GM12864 (cell line): ENCODE results near the gene CEP63.
"Not testable (repeated sequence)": the region's sequence is repeated elsewhere in the genome, so short reads cannot be mapped to it uniquely, and the experiment has no call there.

Experiments used
- DNase-seq: peaks from one replicate; pipeline ENCODE4 v3.0.0-alpha.2; 2011; ENCODE audit warnings: low read depth
- H3K4me3 ChIP-seq: 2 replicates; pipeline ENCODE4 v1.5.1; 2011; ENCODE audit warnings: mild to moderate bottlenecking, low read depth, low read length, control low read depth
- TF ChIP-seq, protein P1 (sequence below): IDR thresholded peaks from 2 replicates; pipeline ENCODE4 v1.5.1; 2011; ENCODE audit warnings: low read depth, mild to moderate bottlenecking, moderate library complexity, low read length, control low read depth, inconsistent platforms; ENCODE audit errors: missing control alignments

CEP63 gene

DNA sequence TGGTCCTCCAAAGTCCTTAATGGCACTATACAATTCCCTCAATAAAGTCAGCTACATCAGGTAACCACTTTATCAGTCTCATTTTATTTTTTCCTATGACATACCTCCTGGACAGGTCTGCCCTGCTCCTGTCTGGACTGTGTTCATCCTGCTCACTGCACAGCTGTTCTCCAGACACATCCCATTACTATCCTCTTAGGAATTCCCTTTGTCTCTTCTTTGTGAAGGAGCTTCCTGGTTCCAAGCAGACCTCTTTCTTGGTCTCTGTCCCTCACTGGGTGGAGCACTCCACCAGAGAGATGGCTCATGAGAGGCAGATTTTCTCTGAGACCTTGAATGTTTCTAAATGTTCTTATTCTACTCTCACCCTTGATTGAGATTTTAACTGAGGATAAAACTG is 104.9 kb downstream of the CEP63 start:
- TF ChIP-seq, protein P1, sequence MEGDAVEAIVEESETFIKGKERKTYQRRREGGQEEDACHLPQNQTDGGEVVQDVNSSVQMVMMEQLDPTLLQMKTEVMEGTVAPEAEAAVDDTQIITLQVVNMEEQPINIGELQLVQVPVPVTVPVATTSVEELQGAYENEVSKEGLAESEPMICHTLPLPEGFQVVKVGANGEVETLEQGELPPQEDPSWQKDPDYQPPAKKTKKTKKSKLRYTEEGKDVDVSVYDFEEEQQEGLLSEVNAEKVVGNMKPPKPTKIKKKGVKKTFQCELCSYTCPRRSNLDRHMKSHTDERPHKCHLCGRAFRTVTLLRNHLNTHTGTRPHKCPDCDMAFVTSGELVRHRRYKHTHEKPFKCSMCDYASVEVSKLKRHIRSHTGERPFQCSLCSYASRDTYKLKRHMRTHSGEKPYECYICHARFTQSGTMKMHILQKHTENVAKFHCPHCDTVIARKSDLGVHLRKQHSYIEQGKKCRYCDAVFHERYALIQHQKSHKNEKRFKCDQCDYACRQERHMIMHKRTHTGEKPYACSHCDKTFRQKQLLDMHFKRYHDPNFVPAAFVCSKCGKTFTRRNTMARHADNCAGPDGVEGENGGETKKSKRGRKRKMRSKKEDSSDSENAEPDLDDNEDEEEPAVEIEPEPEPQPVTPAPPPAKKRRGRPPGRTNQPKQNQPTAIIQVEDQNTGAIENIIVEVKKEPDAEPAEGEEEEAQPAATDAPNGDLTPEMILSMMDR: no peak
- no peak overlapping the region for H3K4me3 ChIP-seq
- no peak for DNase-seq

DNA sequence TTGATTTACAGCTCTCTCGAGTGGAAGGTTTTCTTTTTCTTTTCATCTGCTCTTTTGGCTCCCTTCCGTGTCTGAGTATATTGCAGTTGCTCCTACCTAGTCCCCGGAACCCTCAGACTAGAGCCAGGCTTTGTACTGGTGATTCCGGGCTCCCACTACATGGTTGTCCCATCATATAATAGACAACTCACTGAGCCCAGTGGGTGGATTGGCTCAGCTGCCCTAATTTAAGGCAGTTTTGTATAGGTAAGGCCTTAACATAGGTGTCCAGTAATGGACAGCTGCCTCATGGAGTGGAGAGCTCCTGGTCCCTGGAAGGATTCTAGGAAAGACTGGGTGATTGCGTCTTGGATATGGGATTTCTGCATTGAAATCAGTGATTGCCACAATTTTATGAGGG is 106.9 kb downstream of the CEP63 start:
- TF ChIP-seq, protein P1: no peak
- no peak overlapping the region for H3K4me3 ChIP-seq
- DNase-seq: no peak

DNA sequence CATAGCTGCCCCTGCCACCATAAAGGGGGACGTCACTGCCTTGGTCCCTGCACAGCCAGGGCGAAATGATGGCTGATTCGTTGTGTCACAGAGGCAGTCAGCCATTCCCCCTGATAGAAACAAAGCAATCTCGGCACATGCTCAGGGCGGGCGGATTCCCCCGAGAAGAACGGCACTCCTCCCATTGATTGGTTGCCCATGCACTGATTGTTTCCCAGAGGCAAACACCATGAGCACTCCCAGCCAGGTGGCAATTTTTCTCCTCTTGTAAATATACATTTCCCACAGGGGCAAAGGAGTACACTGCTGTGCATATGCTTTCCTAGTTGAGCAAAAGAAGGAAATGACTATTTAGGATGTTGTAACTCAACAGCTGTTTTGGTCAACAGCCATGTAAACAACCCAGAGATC is 108.5 kb downstream of the CEP63 start:
- no peak overlapping the region for H3K4me3 ChIP-seq
- TF ChIP-seq, protein P1: no peak
- DNase-seq: no peak

DNA sequence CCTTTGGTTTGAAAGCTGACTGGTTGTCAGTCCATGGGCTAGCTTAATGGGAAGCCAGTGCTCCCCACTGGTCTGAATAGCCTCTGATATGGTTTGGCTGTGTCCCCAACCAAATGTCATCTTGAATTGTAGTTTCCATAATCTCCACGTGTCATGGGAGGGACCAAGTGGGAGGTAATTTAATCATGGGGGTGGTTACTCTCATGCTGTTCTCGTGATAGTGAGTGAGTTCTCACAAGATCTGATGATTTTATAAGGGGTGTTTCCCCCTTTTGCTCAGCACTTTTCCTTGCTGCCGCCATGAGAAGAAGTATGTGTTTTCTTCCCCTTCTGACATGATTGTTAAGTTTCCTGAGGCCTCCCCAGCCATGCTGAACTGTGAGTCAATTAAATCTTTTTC is 109.1 kb downstream of the CEP63 start:
- H3K4me3 ChIP-seq, DNase-seq: not testable (repeated sequence)

DNA sequence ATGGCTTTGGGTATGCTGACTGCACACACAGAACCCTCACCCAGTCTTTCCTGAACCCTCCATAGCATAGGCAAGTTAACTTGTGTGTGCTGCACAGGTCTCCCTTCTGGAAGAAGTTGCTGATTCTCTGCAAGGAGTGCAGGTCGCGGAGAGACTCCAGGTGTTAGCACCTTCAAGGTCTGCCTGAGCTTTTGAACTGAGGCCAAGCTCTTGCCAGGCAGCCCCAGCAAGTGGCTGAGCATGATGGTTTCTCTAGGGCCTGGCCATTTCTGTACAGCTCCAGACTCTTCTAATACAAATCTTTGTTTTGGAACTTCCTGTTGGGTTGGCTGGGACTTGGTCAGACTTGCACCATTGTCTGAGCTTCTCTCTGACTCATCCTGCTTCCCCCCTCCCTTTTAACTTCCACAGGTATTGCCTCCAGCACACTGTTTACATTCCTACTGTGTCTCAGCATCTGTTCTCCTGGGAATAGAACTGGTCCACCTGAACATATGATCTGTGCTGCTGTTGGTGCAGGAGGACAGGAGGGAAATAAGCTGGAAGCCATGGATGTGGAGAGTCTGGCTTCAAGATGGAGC is 111.6 kb downstream of the CEP63 start:
- TF ChIP-seq, protein P1: no peak
- no peak for DNase-seq

DNA sequence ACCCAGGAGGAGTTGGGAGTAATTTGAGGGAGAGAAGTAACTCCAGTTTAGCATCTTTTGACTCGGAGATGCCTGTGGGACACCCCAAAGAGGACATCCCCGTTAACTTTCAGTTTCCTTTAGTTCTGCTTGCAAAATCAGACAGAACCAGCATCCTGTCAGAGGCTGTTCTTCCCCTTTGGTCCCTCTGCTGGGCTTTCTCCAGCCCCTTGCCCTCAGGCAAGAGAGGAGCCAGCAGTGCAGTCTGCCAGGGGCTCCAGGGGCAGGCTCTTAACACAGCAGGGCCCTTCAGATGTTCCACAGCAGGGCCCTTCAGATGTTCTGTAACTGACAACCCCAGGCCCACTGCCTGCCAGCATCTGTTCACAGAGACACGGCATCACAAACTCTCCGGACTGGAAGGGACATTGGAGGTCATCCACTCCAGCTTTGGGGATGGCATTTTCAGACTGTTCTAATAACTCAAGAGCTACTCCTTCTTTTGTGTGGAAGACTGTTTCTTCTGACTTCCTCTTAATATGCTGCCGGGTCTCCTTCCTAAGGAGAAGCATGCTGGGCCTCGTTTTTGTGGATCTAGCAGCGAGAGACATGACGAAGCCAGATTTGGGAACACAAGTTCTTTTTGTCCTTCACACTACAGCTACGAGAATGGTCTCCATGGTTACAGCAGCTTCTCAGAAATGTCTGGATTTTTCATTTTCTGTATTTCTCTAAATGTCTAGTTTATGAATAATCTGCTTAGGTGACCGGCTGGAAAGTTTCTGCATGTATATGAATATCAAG is 113.1 kb downstream of the CEP63 start:
- DNase-seq: no peak
- no peak overlapping the region for H3K4me3 ChIP-seq
- TF ChIP-seq, protein P1: no peak

More for the DNA sequence above, 111.6 kb downstream of the CEP63 start:
- no peak overlapping the region for H3K4me3 ChIP-seq

DNA sequence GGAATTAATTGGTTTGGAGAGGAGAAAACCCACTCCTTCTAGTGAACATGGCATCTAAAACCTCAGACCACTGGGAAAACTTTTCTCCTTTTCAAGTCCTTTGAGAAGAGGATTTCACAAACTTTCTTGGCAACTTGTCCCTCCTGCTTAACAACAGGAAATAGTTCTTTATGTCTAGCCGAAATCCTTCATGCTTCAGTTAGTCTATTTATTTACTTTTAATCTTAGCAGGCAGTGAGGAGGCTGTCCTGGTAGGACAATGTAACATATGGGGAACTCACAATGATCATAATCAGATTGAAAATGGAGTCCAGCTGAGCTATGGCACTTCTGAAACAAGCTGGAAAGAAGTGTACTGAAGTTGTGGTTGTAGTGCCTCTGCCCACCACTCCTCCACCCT is 114.3 kb downstream of the CEP63 start:
- TF ChIP-seq, protein P1: no peak
- H3K4me3 ChIP-seq: no peak overlapping the region
- DNase-seq: no peak
